SJSA1 (cell line): Measurements from ENCODE around the gene OSBPL5. TPM values are rescaled to one million over a fixed set of nuclear protein-coding genes. Genes with fewer than 3 reads are reported as not detected.
"Not testable (repeated sequence)": the region's sequence is repeated elsewhere in the genome, so short reads cannot be mapped to it uniquely, and the experiment has no call there.

Source experiments
- DNase-seq, 2 experiments: peaks; one replicate each; pipeline ENCODE4 v3.0.0-alpha.2; 2015 to 2020; ENCODE audit warnings: low spot score in 2 of 2, low read depth in 1 of 2
- H3K27ac ChIP-seq: fragments of 250-450 bp; sonication (Bioruptor Pico); 2 replicates; pipeline ENCODE4 v1.5.1; 2020; ENCODE audit warnings: mild to moderate bottlenecking, moderate library complexity
- H3K27me3 ChIP-seq: fragments of 250-450 bp; sonication (Bioruptor Pico); replicated peaks from 2 replicates; pipeline ENCODE4 v1.5.1; 2020; ENCODE audit warnings: mild to moderate bottlenecking, moderate library complexity
- H3K36me3 ChIP-seq: fragments of 250-450 bp; sonication (Bioruptor Pico); 2 replicates; pipeline ENCODE4 v1.5.1; 2020; ENCODE audit warnings: mild to moderate bottlenecking
- H3K4me1 ChIP-seq: fragments of 250-450 bp; sonication (Bioruptor Pico); replicated peaks from 2 replicates; pipeline ENCODE4 v1.6.1; 2021; ENCODE audit warnings: mild to moderate bottlenecking
- H3K4me3 ChIP-seq: fragments of 250-450 bp; sonication (Bioruptor Pico); 2 replicates; pipeline ENCODE4 v1.5.1; 2020; ENCODE audit warnings: mild to moderate bottlenecking
- H3K9me3 ChIP-seq: fragments of 250-450 bp; sonication (Bioruptor Pico); replicated peaks from 2 replicates; pipeline ENCODE4 v1.5.1; 2020; ENCODE audit warnings: mild to moderate bottlenecking
- total RNA-seq: library from RNA; depleted of rRNA; stranded (reverse); fragments of >200 nt; shearing (Covaris generic); gene quantifications from 2 replicates; pipeline ENCODE4 v1.2.3, GENCODE V29; 2014

The OSBPL5 gene
- total RNA-seq, 1 experiment from 2014 or later, result 45.3 TPM

DNA sequence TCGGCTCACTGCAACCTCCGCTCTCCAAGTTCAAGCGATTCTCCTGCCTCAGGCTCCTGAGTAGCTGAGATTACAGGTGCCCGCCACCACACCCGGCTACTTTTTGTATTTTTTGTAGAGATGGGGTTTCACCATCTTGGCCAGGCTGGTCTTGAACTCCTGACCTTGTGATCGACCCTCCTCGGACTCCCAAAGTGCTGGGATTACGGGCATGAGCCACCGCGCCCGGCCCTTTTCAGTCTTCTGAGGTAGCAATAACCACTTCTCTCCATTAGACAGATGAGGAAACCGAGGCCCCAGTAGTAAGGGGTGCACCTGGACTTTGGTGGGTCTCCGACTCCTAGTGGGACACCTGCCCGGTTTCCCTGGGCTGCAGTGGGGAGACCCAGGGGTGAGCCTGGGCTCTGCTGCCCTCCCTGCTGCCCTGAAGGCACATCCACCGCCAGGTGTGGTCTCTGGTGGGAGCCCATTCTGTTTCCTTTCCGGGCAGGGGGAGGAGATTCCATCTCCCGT, 3.7 kb upstream of the OSBPL5 start:
- not testable (repeated sequence) for H3K27ac ChIP-seq
- peaks cover 27% of the 10 kb centered on the region for H3K4me1 ChIP-seq

DNA sequence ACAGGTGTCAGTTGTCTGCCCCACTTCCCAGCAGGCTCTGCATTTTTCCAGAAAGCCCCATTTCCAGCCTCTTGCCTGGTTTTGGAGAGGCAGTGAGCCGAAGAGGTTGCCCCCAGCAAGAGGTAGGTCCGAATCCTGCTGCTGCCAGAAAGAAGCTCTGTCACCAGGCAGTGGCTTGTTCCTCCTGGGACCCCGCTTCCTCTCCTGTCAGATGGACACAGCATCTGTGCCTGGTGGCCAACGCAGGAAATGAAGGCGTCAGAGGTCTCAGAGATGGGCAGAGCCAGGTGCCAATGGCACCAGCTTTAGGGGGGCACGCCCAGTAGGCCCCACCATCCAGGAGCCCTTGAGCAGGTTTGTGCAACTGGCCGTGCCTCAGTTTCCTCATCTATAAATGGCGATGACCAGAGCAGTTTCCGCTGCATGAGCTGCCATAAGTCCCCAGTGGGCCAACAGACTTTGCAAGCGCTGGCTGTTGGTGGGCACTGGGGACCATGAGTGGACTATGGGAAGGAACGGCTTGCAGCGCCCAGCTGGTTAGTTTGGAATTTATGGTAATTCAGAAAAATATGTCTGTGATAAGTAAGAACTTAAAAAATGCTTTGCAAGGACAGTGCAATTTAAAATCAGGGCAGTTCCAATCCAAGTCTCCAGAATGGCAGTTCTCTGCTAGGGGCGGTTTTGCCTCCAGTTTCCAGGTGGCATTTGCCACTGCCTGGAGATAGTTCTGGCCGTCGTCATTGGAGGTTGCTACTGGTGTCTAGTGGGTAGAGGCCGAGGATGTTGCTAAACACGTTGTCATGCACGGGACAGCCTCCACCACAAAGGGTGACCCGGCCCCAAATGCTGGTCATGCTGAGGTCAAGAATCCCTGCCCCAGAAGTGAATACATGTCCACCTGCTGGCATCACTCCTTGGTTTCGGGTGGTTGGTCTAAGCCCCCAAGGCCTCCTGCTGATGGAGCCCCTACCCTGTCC, 2.3 kb upstream of the OSBPL5 start:
- H3K4me3 ChIP-seq, result no peak overlapping the region
- 0 out of 2 replicates have a peak, but pooled peaks cover 4% of the 10 kb centered on the region for H3K36me3 ChIP-seq
- H3K4me1 ChIP-seq, result peaks cover 31% of the 10 kb centered on the region
- no peaks in the 10 kb centered on the region for H3K9me3 ChIP-seq
- H3K27me3 ChIP-seq, result no peaks in the 10 kb centered on the region
- no peak overlapping the region for H3K27ac ChIP-seq
- no peak for DNase-seq

More for the DNA sequence above, 3.7 kb upstream of the OSBPL5 start:
- H3K36me3 ChIP-seq, H3K27me3 ChIP-seq, H3K9me3 ChIP-seq, DNase-seq: not testable (repeated sequence)
- H3K4me3 ChIP-seq, result peak overlapping the region; percentile 30

DNA sequence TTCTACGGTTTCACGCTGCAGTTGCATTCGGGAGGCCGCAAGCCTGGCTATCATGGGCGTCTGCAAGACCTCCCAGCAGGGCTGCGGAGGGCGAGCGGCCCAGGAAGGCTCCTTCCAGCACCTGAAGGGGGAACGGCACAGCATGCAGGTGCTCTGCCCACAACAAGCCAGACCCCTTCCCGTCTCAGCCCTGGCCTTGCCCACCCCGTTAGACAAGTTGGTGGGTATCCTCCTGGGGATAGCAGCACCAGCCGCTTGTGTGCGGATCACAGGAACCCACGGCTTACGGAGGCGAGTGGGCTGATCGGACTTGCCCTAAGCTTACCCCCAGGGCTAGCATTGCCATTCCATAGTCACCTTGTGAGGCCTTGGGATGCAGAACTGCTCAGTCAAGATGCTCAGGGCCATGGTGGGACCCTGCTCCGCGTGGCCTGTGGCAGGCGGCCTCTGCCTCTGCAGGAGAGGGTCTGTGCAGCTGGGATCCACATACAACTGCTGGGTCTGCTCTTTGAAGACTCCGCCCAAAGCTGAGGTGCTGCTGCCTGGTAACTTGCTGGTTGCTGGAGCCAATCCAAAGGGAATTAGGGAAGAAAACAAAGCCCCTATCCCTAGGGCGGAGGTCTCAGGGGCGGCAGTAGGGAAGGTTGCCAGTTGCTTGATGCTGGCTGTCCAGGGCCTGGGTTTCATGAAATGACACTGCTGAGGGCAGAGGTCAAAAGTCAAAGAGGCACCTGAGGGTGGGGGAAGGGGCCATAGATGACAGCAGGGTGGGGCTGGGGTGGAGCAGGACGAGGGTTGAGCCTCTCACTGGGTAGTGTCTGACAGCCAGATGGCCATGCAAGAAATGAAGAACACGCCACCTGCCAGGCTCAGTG, 1.4 kb upstream of the OSBPL5 start:
- no peak for DNase-seq
- H3K9me3 ChIP-seq, result no peaks in the 10 kb centered on the region
- H3K4me1 ChIP-seq, result peaks cover 32% of the 10 kb centered on the region
- H3K4me3 ChIP-seq, result no peak overlapping the region
- H3K36me3 ChIP-seq, result 0 out of 2 replicates have a peak, but pooled peaks cover 4% of the 10 kb centered on the region
- H3K27ac ChIP-seq, result no peak overlapping the region
- H3K27me3 ChIP-seq, result no peaks in the 10 kb centered on the region

DNA sequence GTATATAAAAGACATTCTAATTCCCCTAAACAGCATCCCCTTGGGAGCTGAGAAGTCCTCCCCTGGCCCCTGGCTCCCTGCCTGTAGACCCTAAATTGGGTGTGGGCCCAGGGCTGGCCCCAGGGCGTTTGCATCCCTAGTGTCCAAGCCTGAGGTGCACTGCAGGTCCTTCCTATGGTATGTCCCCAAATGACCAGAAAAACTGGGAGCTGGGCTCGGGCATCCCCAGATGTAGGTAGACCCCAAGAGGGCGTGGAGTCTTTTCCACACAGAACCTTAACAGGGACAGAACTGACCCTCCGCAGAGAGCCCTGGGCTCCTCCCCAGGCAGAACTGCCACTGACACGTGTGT, 782 bp upstream of the OSBPL5 start:
- DNase-seq, result no peak
- no peak overlapping the region for H3K27ac ChIP-seq
- no peaks in the 10 kb centered on the region for H3K27me3 ChIP-seq
- H3K9me3 ChIP-seq, result no peaks in the 10 kb centered on the region
- 0 out of 2 replicates have a peak, but pooled peaks cover 4% of the 10 kb centered on the region for H3K36me3 ChIP-seq
- H3K4me1 ChIP-seq, result peaks cover 38% of the 10 kb centered on the region
- H3K4me3 ChIP-seq, result no peak overlapping the region; the same call in 1 of the 2 replicates

DNA sequence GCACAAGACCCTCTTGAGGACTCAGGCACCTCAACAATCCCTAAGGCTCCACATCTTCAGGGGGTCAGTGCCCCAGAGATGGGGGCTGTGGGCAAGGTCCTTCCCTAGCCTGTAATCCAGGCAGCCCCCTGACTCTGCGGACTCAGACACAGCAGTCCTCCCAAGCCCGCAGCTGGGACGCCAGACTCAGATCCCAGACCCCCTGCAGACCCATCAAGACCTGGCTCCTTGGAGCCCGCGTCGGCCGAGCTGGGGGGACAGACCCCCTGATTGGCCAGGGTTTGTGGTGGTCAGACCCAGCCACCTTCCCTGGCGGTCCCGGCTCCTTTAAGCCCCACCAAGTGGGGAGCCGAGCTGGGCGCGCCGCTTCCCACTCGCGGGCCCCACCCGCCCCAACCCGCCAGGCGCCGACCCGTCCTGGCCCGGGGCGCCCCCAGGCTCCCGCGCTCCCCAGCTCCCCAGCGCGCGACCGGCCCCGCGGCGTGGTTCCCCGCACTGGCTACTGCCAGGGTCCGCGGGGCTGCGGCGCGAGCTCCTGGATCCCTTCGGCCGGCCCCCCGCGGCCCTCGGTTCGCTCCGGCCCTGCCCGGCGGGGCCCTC, 458 bp downstream of the OSBPL5 start:
- H3K4me1 ChIP-seq, result peaks cover 45% of the 10 kb centered on the region
- H3K27ac ChIP-seq, result no peak overlapping the region
- H3K4me3 ChIP-seq, result peak overlapping the region; percentile 59
- no peaks in the 10 kb centered on the region for H3K9me3 ChIP-seq
- H3K27me3 ChIP-seq, result no peaks in the 10 kb centered on the region
- DNase-seq, result peak in 1 of 2 experiments; percentile 45
- H3K36me3 ChIP-seq, result peaks cover 5% of the 10 kb centered on the region; the same call in 1 of the 2 replicates

DNA sequence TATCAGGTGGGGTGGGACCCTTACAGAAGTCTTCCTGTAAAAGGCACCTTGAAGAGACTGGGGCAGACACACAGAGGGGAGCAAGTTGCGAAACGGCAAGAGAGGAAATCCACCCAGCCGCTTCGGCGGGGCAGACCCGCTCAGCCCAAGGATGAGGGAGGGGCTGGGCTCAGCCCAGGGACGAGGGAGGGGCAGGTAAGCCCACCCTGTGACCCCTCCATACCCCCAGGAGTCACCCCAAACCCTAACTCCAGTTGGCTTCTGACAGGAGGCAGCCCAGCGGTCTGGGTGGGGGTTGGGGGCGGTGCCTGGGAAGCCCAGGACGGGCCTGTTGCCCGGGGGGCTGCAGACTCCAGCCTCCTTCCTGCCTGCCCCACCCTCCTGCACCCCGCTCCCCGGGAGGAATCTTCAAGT, 965 bp downstream of the OSBPL5 start:
- H3K36me3 ChIP-seq, result peaks cover 10% of the 10 kb centered on the region; the same call in 1 of the 2 replicates
- peak overlapping the region; percentile 59 for H3K4me3 ChIP-seq
- DNase-seq, result no peak
- H3K9me3 ChIP-seq, result no peaks in the 10 kb centered on the region
- peaks cover 44% of the 10 kb centered on the region for H3K4me1 ChIP-seq
- H3K27me3 ChIP-seq, result no peaks in the 10 kb centered on the region
- no peak overlapping the region for H3K27ac ChIP-seq

DNA sequence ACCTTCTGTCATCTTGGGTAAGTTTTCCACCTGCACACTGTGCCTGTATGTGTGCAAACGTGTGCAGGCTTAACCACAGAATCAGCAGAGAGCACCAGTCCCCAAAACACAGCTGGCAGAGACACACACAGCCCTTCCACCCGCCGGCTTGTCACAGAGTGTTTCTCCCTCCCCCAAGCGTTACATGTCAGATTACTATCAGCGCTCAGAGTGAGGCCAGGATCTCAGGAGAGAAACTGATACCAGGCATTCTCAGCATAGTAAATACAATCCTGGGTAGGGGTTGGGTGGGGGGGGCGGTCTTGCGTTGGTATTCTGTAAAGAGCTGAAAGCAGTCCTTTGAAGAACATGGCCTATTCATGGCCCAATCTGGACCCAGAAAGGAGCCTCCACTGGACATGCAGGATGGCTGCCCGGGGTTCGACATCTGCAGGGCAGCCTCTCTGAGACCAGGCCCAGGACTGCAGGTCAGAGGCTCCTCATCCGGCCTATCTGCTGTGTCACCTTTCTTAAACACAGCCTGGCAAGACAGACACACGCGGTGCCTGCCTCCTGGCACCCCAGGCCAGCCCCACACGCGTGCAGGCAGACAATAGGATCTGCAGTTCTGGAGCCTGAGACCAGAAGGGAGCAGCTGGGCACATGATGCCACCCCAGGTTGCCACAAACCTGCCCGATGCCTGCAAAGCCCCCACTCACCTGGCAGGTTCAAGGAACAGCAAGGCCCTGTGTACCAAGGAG, 1.7 kb downstream of the OSBPL5 start:
- Histone ChIP-seq H3K9me3 (no peaks in the 10 kb centered on the region), H3K36me3 (peaks cover 14% of the 10 kb centered on the region; the same call in 1 of the 2 replicates), H3K27me3 (no peaks in the 10 kb centered on the region), H3K4me1 (peaks cover 39% of the 10 kb centered on the region), H3K4me3 (peak overlapping the region; percentile 59), H3K27ac (no peak overlapping the region)
- DNase-seq, result no peak

DNA sequence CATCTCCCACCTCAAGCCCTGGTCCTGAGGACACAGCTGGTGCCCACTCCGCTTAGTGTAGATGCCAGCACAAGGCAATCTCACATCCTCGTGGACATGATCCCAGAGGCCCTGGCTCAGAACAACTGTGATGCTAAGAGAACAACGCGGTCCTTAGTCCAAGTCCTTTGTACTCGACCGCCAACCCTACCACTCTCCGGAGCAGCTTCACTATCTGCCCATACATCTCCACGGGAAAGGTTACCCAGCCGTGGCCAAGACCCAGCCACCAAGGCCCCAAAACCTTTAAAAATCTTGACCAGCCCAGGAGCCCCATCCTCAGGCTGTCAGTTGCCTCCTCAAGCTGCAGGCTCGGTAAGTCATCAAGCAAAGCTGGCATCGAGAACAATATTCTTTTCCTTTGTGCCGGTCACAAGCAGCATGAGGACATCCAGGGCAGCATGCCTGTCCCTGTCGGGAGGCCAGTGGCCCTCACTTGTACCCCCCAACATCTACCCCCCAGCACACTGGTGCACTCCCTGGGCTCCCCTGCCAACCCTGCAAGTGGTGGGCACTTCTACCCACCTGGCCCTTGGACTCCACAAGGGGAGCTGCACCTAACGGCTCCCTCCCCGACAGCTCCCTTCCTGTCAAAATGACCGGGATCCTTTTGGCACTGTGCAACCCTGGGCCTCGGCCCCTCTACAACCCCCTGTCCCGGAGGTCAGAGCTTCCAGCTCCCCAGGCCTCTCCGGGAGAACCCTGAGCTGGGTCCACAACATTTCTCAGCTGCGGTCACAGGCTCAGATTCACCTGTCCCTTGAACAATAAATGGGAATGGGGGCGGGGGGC, 2.5 kb downstream of the OSBPL5 start:
- H3K4me3 ChIP-seq, result no peak overlapping the region
- H3K27me3 ChIP-seq, result no peaks in the 10 kb centered on the region
- peaks cover 17% of the 10 kb centered on the region for H3K36me3 ChIP-seq
- DNase-seq, result no peak
- H3K4me1 ChIP-seq, result peaks cover 42% of the 10 kb centered on the region
- H3K27ac ChIP-seq, result no peak overlapping the region
- no peaks in the 10 kb centered on the region for H3K9me3 ChIP-seq

DNA sequence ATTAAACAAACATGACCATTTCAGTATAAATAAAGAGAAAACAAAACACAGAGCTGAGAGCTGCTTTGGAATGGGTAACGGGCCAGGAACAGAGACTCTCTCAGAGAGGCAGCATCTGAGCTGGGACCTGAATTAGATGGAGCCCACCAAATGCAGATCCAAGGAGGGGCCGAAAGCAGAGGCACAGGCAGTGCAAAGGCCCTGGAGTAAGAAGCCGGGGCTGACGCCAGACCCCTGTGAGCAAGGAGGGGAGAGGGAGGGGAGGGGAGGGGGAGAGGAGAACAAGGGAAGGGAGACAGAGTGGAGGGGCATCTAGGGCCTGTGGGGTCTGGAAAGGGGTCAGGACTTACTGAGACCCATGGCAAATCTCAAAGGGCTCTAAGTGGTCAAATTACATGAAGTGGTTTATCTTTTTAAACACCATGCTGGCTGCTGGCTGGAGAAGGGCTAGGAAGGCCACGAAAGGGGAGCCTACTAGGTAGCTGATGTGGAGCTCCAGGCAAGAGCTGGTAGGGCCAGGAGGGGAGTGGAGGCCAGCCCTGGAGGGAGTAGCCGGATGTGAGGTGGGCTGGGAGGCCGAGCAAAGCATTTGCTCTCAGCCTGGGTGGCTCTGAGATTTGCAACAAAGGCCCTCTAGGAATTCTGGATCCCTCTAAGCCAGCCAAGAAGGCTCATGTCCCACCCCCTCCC, 3.2 kb downstream of the OSBPL5 start:
- no peaks in the 10 kb centered on the region for H3K27me3 ChIP-seq
- H3K9me3 ChIP-seq, result no peaks in the 10 kb centered on the region
- H3K4me3 ChIP-seq, result no peak overlapping the region
- no peak for DNase-seq
- H3K36me3 ChIP-seq, result peaks cover 23% of the 10 kb centered on the region
- H3K27ac ChIP-seq, result no peak overlapping the region
- peaks cover 48% of the 10 kb centered on the region for H3K4me1 ChIP-seq

DNA sequence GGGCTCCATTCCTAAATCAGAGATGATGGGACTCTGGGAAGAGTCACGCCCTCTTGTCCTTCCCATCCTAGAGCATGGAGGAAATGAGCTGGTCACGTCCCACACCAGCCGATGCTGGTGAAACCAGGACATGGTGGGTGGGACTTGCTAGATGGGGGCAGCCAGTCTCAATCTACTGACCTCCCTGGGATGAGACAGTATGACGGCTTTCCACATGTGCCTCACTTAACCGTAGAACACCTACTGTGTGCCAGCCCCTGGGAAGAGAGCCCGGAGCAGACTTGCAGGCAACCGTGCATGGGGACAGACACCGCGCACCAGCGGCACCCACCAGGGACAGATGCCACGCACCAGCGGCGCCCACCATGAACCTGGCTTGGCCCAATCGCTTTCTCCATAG, 3.8 kb downstream of the OSBPL5 start:
- H3K9me3 ChIP-seq, result no peaks in the 10 kb centered on the region
- H3K4me3 ChIP-seq, result no peak overlapping the region
- peaks cover 52% of the 10 kb centered on the region for H3K4me1 ChIP-seq
- peaks cover 24% of the 10 kb centered on the region for H3K36me3 ChIP-seq
- no peak for DNase-seq
- H3K27me3 ChIP-seq, result no peaks in the 10 kb centered on the region
- H3K27ac ChIP-seq, result no peak overlapping the region

DNA sequence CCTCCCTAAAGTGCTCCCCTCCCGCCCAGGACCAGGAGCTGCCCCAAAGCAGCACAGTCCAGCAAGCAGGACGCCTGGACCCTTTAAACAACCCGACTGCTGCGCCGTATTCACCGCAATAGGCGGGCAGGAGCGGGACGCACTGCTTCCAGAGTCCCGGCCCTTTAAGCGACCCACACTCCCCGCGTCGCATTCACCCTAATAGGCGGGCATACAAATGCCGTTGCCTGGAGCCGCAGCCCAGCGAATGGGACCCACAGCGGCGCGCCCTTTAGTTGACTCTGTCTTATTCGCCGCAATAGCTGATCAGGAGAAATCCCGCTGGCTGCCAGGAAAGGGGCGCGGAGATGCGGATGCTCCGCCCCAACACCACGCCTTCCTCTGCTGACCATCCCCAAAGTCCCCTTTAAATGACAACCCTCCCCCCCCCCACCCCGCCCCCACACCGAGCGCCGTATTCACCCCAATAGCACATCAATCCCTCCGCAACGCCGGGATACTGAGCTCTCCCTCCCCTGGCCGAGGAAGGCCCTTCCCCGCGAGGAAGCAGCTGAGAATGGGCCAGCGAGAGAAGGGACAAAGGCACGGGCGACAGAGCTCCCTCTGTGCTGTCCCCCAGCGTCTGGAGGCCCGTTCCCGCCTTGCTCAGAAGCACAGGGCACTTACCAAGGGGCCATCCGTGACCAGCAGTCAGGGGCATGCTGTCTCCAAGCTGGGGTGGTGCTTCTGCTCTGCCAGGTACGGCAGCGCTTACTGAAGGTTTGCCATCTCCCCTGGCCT, 4.7 kb downstream of the OSBPL5 start:
- peak; percentile 82 to 94 for DNase-seq
- peaks cover 24% of the 10 kb centered on the region for H3K36me3 ChIP-seq
- no peaks in the 10 kb centered on the region for H3K27me3 ChIP-seq
- peak overlapping the region; percentile 30 for H3K4me3 ChIP-seq
- no peak overlapping the region for H3K27ac ChIP-seq
- peaks cover 58% of the 10 kb centered on the region for H3K4me1 ChIP-seq
- H3K9me3 ChIP-seq, result no peaks in the 10 kb centered on the region
